Cardiac muscle cell (in vitro differentiated cells and primary cell): Measurements from ENCODE around the gene COL6A5. TPM values are rescaled to one million over a fixed set of nuclear protein-coding genes. Genes with fewer than 3 reads are reported as not detected.

Experiments used
- DNase-seq, 2 donors: peaks; one replicate each; pipeline versions ENCODE4 v3.0.0 to v3.0.0-alpha.2; 2010 to 2017; ENCODE audit warnings: low read depth in 1 of 2, low spot score in 1 of 2
- H3K27ac ChIP-seq: fragments of 200-600 bp; sonication (generic); 2 replicates; pipeline ENCODE4 v1.5.1; 2016
- H3K27me3 ChIP-seq: fragments of 200-600 bp; sonication (generic); 2 replicates; pipeline ENCODE4 v1.6.0; 2016; ENCODE audit warnings: control low read depth
- H3K36me3 ChIP-seq: fragments of 200-600 bp; sonication (generic); 2 replicates; pipeline ENCODE4 v1.5.1; 2016; ENCODE audit warnings: control low read depth
- H3K4me1 ChIP-seq: fragments of 200-600 bp; sonication (generic); 2 replicates; pipeline ENCODE4 v1.8.1; 2017; ENCODE audit warnings: low read depth, mild to moderate bottlenecking, mixed run types
- H3K4me3 ChIP-seq: fragments of 200-600 bp; sonication (generic); 2 replicates; pipeline ENCODE4 v1.5.1; 2016; ENCODE audit warnings: mild to moderate bottlenecking
- H3K9me3 ChIP-seq: fragments of 200-600 bp; sonication (generic); 2 replicates; pipeline ENCODE4 v1.5.1; 2017; ENCODE audit warnings: low read depth, mild to moderate bottlenecking, control low read depth
- polyA plus RNA-seq: library from polyadenylated mRNA; unstranded; fragments of >200 nt; fragmentation: Nextera tagmentation; extraction: Ambion mirVana; gene quantifications from 2 replicates; pipeline ENCODE4 v1.2.1, GENCODE V29; 2016
- total RNA-seq: library from RNA; depleted of rRNA; stranded (reverse); fragments of >200 nt; gene quantifications from 2 replicates; pipeline ENCODE4 v1.2.3, GENCODE V29; 2016
- TF ChIP-seq, protein P1 (sequence below): IDR thresholded peaks from 2 replicates; pipeline ENCODE4 v1.5.1; 2012; ENCODE audit warnings: low read depth, mild to moderate bottlenecking, low read length

Gene COL6A5
- total and polyA plus RNA-seq, 2 experiments from 2014 or later: not detected

DNA sequence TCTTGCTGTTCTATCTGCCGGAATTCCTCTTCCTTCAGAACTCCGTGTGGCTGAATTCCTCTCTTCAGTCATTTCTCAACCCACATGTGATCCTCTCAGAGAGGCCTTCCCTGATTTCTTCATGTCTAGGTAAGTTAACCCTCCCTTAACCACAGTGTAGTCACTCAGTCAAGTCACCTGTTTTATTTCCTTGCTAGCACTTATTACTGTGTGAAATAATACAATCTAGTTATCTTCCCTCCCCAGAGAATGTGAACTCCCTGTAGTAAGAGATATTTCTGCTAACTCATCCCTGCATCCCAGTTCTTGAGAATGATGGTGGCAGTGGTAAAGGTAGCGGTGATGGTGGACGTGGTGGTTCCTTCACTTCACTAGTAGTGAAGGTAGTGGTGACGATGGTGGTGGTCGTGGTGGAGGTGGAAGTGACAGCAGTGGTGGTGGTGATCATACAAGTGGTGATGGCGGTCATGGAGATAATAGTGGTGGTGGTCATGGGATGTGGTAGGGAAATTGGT, 33.3 kb downstream of the COL6A5 start:
- Histone ChIP-seq H3K9me3 (no peaks in the 10 kb centered on the region), H3K36me3 (no peaks in the 10 kb centered on the region), H3K4me1 (no peaks in the 10 kb centered on the region), H3K27ac (no peak overlapping the region), H3K4me3 (no peak overlapping the region), H3K27me3 (no peaks in the 10 kb centered on the region)
- TF ChIP-seq, protein P1, sequence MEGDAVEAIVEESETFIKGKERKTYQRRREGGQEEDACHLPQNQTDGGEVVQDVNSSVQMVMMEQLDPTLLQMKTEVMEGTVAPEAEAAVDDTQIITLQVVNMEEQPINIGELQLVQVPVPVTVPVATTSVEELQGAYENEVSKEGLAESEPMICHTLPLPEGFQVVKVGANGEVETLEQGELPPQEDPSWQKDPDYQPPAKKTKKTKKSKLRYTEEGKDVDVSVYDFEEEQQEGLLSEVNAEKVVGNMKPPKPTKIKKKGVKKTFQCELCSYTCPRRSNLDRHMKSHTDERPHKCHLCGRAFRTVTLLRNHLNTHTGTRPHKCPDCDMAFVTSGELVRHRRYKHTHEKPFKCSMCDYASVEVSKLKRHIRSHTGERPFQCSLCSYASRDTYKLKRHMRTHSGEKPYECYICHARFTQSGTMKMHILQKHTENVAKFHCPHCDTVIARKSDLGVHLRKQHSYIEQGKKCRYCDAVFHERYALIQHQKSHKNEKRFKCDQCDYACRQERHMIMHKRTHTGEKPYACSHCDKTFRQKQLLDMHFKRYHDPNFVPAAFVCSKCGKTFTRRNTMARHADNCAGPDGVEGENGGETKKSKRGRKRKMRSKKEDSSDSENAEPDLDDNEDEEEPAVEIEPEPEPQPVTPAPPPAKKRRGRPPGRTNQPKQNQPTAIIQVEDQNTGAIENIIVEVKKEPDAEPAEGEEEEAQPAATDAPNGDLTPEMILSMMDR: no peak
- DNase-seq: no peak

DNA sequence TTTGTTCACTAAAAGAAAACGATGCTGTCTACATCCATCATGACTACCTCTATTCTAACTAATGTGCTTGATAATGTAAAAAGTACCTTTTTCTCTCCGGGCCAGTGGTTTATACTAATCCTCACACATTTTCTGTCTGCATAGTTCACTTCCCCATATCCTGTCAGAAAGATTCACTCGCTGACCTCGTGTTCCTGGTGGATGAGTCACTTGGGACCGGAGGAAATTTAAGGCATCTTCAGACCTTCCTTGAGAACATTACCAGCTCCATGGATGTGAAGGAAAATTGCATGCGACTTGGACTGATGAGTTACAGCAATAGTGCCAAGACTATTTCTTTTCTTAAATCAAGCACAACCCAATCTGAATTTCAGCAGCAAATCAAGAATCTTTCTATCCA, 33.8 kb downstream of the COL6A5 start:
- no peaks in the 10 kb centered on the region for H3K36me3 ChIP-seq
- H3K27me3 ChIP-seq: no peaks in the 10 kb centered on the region
- H3K27ac ChIP-seq: no peak overlapping the region
- TF ChIP-seq, protein P1: no peak
- no peaks in the 10 kb centered on the region for H3K9me3 ChIP-seq
- no peak overlapping the region for H3K4me3 ChIP-seq
- H3K4me1 ChIP-seq: no peaks in the 10 kb centered on the region
- DNase-seq: no peak

DNA sequence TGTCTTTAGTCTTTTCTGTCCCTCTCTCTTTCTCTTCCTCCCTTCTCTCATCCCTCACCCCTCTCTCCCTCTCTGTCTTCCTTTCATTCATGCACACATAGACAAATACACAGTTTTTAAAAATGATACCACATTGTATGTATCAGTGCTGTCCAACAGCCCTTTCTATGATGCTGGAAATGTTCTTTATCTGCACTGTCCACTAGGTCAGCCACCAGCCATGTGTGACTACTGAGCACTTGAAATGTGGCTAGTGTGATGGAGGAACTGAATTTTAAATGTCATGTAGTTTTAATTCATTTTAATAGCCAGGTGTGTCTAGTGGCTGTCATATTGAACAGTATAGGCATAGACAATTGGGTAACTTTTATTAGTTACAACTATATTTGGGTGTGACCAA, 34.9 kb downstream of the COL6A5 start:
- Histone ChIP-seq H3K4me3 (no peak overlapping the region), H3K27me3 (no peaks in the 10 kb centered on the region), H3K9me3 (no peaks in the 10 kb centered on the region), H3K27ac (no peak overlapping the region), H3K4me1 (no peaks in the 10 kb centered on the region), H3K36me3 (no peaks in the 10 kb centered on the region)
- DNase-seq: no peak
- TF ChIP-seq, protein P1: no peak

DNA sequence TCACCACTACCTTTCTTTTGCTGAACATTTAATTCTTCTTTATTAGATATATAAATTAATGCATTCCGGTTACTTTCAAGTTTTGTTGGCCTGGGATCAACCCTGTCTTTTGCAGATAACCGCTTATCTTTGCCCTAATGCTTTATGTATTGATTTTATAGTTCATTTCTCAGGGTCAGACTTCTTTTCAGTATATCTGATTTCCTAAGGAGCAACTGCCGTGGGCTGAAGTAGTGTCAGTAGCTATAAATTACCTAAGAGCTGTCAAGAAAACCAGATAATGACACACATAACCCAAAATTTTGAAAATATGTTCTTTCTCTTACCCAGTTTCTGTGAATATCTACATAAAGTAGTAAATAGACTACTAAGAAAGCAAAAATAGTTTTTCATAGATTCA, 38.0 kb downstream of the COL6A5 start:
- Histone ChIP-seq H3K27me3 (peaks cover 3% of the 10 kb centered on the region), H3K4me3 (no peak overlapping the region), H3K9me3 (no peaks in the 10 kb centered on the region), H3K4me1 (no peaks in the 10 kb centered on the region), H3K36me3 (no peaks in the 10 kb centered on the region), H3K27ac (no peak overlapping the region)
- TF ChIP-seq, protein P1: no peak
- DNase-seq: no peak

DNA sequence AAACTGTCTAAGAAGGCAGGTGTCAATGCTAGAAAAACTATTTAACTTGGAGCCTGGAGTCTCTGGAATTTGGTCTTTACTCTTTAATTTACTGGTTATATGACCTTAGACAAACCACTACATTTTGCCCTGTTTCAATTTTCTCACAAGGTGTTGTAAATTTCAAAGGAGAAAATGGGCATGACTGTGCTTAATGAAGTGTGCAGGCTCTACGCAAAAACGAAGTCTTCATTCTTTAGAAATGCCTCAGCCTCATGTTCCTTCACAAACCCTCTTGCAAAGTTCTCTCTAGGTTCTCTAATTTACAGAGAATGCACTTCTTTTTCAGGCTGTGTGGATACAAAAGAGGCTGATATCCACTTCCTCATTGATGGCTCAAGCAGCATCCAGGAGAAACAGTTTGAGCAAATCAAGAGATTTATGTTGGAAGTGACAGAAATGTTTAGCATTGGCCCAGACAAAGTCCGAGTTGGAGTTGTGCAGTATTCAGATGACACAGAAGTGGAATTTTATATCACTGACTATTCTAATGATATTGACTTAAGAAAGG, 39.1 kb downstream of the COL6A5 start:
- TF ChIP-seq, protein P1: no peak
- Histone ChIP-seq H3K27ac (no peak overlapping the region), H3K9me3 (no peaks in the 10 kb centered on the region), H3K27me3 (peaks cover 3% of the 10 kb centered on the region), H3K4me3 (no peak overlapping the region), H3K4me1 (no peaks in the 10 kb centered on the region), H3K36me3 (no peaks in the 10 kb centered on the region)
- no peak for DNase-seq
